Measurements from ENCODE around the gene KITLG. TPM values are rescaled to one million over a fixed set of nuclear protein-coding genes. Genes with fewer than 3 reads are reported as not detected.

The KITLG gene
- total RNA-seq, 1 experiment from 2014 or later: 7.4 TPM

DNA sequence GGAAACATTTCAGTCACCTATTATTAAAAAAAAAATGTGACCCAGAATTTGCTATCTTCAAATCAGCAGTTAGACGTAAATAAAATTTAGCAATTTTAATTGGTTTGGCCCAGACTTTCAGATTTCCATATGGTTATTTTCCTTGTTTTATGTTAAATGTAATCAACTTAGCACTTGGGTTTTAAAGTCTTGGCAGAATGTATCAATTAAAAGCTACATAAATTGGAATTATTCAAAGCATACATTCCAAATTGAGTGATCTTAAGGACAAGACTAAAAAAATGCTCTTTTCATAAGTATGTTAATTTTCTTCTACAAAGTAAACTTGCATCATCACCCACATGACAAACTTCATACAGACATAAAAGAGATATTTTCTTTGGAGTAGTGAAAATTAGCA, 3.4 kb downstream of the KITLG start:
- Histone ChIP-seq H3K4me1 (ENCODE audit: control insufficient read depth, insufficient read depth, low read length) (peaks cover 17% of the 10 kb centered on the region), H3K9me3 (ENCODE audit: control insufficient read depth, insufficient read depth, low read depth, low read length) (no peaks in the 10 kb centered on the region), H3K27me3 (ENCODE audit: control insufficient read depth, insufficient read depth, low read length) (peaks cover 16% of the 10 kb centered on the region), H3K36me3 (ENCODE audit: control insufficient read depth, insufficient read depth, low read length) (peaks cover 5% of the 10 kb centered on the region; the same call in 1 of the 2 replicates), H3K27ac (ENCODE audit: low read length) (no peak overlapping the region), H3K4me3 (ENCODE audit: low read depth in 2 of 2, low read length in 2 of 2) (no peak overlapping the region)
- in situ Hi-C loops (cut with HindIII; ENCODE audit: low pct_unique_long_range_greater_than_20kb, low sequenced_read_pairs): no loop called here
- intact Hi-C loops (cut with micrococcal nuclease; ENCODE audit: unreplicated experiment): loop anchor here (10.0 kb wide), 2 partner anchors 408 to 422 kb away; no protein-coding TSS in a partner anchor
- no peak for DNase-seq (ENCODE audit: low read depth, low spot score)
- ATAC-seq: no peak
- TF ChIP-seq, protein P1, sequence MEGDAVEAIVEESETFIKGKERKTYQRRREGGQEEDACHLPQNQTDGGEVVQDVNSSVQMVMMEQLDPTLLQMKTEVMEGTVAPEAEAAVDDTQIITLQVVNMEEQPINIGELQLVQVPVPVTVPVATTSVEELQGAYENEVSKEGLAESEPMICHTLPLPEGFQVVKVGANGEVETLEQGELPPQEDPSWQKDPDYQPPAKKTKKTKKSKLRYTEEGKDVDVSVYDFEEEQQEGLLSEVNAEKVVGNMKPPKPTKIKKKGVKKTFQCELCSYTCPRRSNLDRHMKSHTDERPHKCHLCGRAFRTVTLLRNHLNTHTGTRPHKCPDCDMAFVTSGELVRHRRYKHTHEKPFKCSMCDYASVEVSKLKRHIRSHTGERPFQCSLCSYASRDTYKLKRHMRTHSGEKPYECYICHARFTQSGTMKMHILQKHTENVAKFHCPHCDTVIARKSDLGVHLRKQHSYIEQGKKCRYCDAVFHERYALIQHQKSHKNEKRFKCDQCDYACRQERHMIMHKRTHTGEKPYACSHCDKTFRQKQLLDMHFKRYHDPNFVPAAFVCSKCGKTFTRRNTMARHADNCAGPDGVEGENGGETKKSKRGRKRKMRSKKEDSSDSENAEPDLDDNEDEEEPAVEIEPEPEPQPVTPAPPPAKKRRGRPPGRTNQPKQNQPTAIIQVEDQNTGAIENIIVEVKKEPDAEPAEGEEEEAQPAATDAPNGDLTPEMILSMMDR (IDR thresholded peaks at IDR 0.05): no peak
- TF ChIP-seq POLR2AphosphoS5 (IDR thresholded peaks at IDR 0.05; ENCODE audit: low read depth, low read length): no peak
- TF ChIP-seq, protein P2, sequence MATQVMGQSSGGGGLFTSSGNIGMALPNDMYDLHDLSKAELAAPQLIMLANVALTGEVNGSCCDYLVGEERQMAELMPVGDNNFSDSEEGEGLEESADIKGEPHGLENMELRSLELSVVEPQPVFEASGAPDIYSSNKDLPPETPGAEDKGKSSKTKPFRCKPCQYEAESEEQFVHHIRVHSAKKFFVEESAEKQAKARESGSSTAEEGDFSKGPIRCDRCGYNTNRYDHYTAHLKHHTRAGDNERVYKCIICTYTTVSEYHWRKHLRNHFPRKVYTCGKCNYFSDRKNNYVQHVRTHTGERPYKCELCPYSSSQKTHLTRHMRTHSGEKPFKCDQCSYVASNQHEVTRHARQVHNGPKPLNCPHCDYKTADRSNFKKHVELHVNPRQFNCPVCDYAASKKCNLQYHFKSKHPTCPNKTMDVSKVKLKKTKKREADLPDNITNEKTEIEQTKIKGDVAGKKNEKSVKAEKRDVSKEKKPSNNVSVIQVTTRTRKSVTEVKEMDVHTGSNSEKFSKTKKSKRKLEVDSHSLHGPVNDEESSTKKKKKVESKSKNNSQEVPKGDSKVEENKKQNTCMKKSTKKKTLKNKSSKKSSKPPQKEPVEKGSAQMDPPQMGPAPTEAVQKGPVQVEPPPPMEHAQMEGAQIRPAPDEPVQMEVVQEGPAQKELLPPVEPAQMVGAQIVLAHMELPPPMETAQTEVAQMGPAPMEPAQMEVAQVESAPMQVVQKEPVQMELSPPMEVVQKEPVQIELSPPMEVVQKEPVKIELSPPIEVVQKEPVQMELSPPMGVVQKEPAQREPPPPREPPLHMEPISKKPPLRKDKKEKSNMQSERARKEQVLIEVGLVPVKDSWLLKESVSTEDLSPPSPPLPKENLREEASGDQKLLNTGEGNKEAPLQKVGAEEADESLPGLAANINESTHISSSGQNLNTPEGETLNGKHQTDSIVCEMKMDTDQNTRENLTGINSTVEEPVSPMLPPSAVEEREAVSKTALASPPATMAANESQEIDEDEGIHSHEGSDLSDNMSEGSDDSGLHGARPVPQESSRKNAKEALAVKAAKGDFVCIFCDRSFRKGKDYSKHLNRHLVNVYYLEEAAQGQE (IDR thresholded peaks at IDR 0.05; ENCODE audit: insufficient read depth in 1 of 2, low read depth in 2 of 2, low read length in 1 of 2): no peak
- TF ChIP-seq TCF7L2 (IDR thresholded peaks at IDR 0.05; ENCODE audit: low read depth, low read length): no peak
- no peak for TF ChIP-seq SIN3A (IDR thresholded peaks at IDR 0.05; ENCODE audit: borderline replicate concordance, insufficient read depth, low read depth, low read length)
- CTCF ChIA-PET: no interaction called here
- BruUV-seq (replicated peaks): no TSS peak
- POLR2A ChIA-PET: no interaction called here

DNA sequence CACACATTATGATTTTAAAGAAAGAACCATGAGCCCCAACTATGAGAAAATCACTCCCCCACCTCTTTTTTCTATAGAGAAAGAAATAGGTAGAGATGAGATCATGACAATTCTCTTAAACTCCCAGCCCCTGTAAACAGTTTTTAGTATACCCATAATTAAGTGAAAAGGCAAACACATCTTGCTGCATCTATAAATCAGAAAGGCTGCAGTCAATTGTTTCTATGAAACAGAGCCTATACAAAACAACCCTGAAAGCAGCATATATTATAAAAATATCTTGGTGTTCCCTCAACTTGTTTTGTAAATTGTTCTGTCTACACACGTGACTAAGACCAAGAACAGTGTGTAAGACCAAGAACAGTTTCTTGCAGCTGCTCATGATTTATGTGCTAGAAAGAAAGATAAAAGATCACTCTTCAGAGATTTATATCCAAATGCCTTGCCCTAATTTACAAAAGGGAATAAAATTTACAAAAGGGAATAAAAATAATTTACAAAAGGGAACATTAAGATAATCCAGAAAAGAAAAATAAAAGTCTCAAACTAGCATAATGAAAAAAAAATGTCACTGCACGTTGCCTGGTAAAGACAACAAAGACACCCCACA, 4.8 kb downstream of the KITLG start:
- POLR2A ChIA-PET: no interaction called here
- H3K27me3 ChIP-seq (ENCODE audit: control insufficient read depth, insufficient read depth, low read length): peaks cover 7% of the 10 kb centered on the region
- no peak for ATAC-seq
- no peak overlapping the region for H3K27ac ChIP-seq (ENCODE audit: low read length)
- H3K9me3 ChIP-seq (ENCODE audit: control insufficient read depth, insufficient read depth, low read depth, low read length): no peaks in the 10 kb centered on the region
- DNase-seq (ENCODE audit: low read depth, low spot score): no peak
- BruUV-seq (replicated peaks): no TSS peak
- no peak overlapping the region for H3K4me3 ChIP-seq (ENCODE audit: low read depth in 2 of 2, low read length in 2 of 2)
- H3K36me3 ChIP-seq (ENCODE audit: control insufficient read depth, insufficient read depth, low read length): peaks cover 5% of the 10 kb centered on the region; the same call in 1 of the 2 replicates
- in situ Hi-C loops (cut with HindIII; ENCODE audit: low pct_unique_long_range_greater_than_20kb, low sequenced_read_pairs): no loop called here
- H3K4me1 ChIP-seq (ENCODE audit: control insufficient read depth, insufficient read depth, low read length): peaks cover 17% of the 10 kb centered on the region
- CTCF ChIA-PET: no interaction called here
- intact Hi-C loops (cut with micrococcal nuclease; ENCODE audit: unreplicated experiment): loop anchor here (10.0 kb wide), 2 partner anchors 409 to 421 kb away; no protein-coding TSS in a partner anchor
- TF ChIP-seq, protein P1 (IDR thresholded peaks at IDR 0.05): no peak
- TF ChIP-seq TCF7L2 (IDR thresholded peaks at IDR 0.05; ENCODE audit: low read depth, low read length): no peak
- no peak for TF ChIP-seq POLR2AphosphoS5 (IDR thresholded peaks at IDR 0.05; ENCODE audit: low read depth, low read length)
- no peak for TF ChIP-seq SIN3A (IDR thresholded peaks at IDR 0.05; ENCODE audit: borderline replicate concordance, insufficient read depth, low read depth, low read length)
- TF ChIP-seq, protein P2 (IDR thresholded peaks at IDR 0.05; ENCODE audit: insufficient read depth in 1 of 2, low read depth in 2 of 2, low read length in 1 of 2): no peak
